Measurements from ENCODE around the gene TAP1. TPM values are rescaled to one million over a fixed set of nuclear protein-coding genes. Genes with fewer than 3 reads are reported as not detected.

TAP1 gene
- total RNA-seq, 4 donors from 2014 or later: 25.6 to 136 (median 107) TPM

DNA sequence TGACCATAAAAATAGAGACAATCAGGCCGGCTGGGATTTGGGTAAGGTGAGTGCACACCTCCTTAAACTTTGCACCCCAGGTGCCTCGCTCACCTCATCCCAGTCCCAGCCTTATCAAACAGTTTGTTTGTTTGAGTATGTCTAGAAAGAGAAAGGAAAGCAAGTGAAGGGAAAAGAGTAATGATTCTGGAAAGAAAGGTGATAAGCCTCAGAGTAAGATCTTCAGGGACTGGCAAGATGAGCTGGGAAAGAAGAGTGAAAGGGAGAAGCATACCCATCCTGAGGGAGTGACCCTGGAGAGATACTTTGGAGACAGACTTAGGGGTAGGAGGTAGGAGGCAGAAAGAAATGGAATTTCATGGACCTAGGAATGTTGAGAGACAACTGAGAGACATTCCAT, 16.6 kb downstream of the TAP1 start:
- Histone ChIP-seq H3K36me3 (peaks cover 0 to 53% (median 0%) of the 10 kb centered on the region in 3 donors), H3K9me3 (no peaks in the 10 kb centered on the region), H3K4me1 (peaks cover 4 to 19% (median 17%) of the 10 kb centered on the region in 4 donors), H3K4me3 (no peak overlapping the region), H3K27me3 (no peaks in the 10 kb centered on the region), H3K27ac (no peak overlapping the region)
- DNase-seq: no peak
- TF ChIP-seq, protein P1, sequence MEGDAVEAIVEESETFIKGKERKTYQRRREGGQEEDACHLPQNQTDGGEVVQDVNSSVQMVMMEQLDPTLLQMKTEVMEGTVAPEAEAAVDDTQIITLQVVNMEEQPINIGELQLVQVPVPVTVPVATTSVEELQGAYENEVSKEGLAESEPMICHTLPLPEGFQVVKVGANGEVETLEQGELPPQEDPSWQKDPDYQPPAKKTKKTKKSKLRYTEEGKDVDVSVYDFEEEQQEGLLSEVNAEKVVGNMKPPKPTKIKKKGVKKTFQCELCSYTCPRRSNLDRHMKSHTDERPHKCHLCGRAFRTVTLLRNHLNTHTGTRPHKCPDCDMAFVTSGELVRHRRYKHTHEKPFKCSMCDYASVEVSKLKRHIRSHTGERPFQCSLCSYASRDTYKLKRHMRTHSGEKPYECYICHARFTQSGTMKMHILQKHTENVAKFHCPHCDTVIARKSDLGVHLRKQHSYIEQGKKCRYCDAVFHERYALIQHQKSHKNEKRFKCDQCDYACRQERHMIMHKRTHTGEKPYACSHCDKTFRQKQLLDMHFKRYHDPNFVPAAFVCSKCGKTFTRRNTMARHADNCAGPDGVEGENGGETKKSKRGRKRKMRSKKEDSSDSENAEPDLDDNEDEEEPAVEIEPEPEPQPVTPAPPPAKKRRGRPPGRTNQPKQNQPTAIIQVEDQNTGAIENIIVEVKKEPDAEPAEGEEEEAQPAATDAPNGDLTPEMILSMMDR (IDR thresholded peaks at IDR 0.05): no peak
- TF ChIP-seq POLR2A (IDR thresholded peaks at IDR 0.05): no peak

DNA sequence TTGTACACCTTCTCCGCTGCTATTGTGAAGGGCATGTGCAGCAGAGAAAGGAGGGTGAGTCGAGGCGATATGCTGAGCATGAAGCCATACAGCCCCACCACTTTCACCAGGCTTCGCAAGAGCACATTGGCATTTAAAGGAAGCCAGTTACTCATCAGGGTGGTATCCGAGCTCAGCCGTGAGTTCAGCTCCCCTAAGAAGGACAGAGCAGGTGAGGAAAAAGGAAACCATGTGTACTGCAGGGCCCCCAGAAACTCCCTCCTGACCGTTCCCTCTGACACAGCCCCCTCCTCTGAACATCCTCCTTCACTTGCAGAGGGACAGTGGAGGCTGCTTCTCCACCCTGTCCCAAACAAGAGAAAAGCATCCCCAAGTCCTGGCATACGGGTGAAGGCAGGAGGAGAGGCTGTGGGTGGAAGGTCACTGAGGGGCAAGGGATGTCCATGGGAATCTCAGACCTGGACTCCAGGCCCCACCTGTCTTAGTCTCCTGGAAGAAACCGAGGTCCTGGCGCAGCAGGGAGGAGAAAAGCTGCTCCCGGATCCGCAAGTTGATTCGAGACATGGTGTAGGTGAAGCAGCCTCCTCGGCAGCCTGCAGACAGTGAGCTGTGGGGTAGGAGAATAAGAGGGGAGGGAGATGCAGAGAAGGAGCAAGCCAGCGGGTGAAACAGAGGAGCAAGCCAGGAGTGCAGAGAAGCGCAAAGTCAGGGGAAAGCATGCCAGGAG, 18.2 kb downstream of the TAP1 start:
- H3K27me3 ChIP-seq: no peaks in the 10 kb centered on the region
- H3K9me3 ChIP-seq: no peaks in the 10 kb centered on the region
- H3K4me3 ChIP-seq: no peak overlapping the region
- H3K36me3 ChIP-seq: peaks cover 0 to 49% (median 0%) of the 10 kb centered on the region in 3 donors
- DNase-seq: no peak
- TF ChIP-seq, protein P1 (IDR thresholded peaks at IDR 0.05): no peak
- TF ChIP-seq POLR2A (IDR thresholded peaks at IDR 0.05): no peak
- no peak overlapping the region for H3K27ac ChIP-seq
- peaks cover 4 to 14% (median 12%) of the 10 kb centered on the region in 4 donors for H3K4me1 ChIP-seq

DNA sequence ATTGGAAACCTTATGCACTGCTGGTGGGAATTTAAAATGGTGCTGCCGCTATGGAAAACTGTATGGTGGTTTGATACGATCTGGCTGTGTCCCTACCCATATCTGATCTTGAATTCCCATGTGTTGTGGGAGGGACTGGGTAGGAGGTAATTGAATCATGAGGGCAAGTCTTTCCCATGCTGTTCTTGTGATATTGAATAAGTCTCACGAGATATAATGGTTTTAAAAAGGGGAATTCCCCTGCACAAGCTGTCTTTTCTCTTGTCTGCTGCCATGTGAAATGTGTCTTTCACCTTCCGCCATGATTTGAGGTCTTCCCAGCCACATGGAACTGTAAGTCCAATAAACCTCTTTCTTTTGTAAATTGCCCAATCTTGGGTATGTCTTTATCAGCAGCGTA, 19.8 kb downstream of the TAP1 start:
- no peak for DNase-seq
- H3K9me3 ChIP-seq: no peaks in the 10 kb centered on the region
- peaks cover 0 to 61% (median 0%) of the 10 kb centered on the region in 3 donors for H3K36me3 ChIP-seq
- no peak overlapping the region for H3K27ac ChIP-seq
- no peak overlapping the region for H3K4me3 ChIP-seq
- no peaks in the 10 kb centered on the region for H3K27me3 ChIP-seq
- peaks cover 4 to 14% (median 10%) of the 10 kb centered on the region in 4 donors for H3K4me1 ChIP-seq
- TF ChIP-seq, protein P1 (IDR thresholded peaks at IDR 0.05): no peak
- TF ChIP-seq POLR2A (IDR thresholded peaks at IDR 0.05): no peak

DNA sequence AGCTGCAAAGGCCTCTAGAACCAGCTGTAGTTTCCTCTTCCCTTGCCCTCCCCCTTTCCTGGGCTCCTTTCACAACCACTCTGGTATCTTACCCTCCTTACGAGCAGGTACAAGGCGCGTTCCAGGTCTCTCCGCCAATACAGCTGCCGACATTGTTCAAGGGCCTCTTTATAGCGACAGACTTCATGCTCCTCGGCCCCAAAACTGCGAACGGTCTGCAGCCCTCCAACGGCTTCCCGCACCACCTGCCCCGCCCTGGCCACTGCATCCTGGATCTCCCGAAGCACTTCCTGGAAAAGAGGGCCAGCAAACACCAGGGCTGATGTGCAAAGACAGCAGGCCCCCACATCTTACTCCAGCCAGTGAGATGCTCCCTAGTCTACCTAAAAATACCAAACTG, 21.0 kb downstream of the TAP1 start:
- Histone ChIP-seq H3K27me3 (no peaks in the 10 kb centered on the region), H3K36me3 (peaks cover 0 to 71% (median 0%) of the 10 kb centered on the region in 3 donors), H3K4me3 (no peak overlapping the region), H3K4me1 (peaks cover under 1 to 10% (median 7%) of the 10 kb centered on the region in 4 donors), H3K27ac (no peak overlapping the region), H3K9me3 (no peaks in the 10 kb centered on the region)
- TF ChIP-seq, protein P1 (IDR thresholded peaks at IDR 0.05): no peak
- TF ChIP-seq POLR2A (IDR thresholded peaks at IDR 0.05): no peak
- no peak for DNase-seq

DNA sequence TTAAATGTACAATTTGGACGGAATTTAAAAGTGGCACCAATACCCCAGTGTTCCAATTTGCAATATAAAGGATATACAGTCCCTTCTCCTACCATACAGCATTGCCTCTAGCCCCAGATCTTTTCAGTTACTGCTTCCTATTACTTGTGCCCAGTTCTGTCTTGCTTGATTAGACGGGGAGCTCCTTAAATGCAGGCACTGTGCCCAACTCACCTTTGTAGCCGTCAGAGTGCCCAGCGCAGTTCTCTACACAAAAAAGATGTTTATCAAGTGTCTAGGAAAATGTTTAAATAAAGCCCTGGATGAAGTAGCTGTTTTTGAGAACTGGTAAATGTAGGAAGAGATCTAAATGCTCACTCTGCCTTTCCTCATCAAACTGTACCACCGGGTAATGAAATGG, 22.6 kb downstream of the TAP1 start:
- H3K4me1 ChIP-seq: no peaks in the 10 kb centered on the region
- no peak overlapping the region for H3K27ac ChIP-seq
- H3K4me3 ChIP-seq: no peak overlapping the region
- peaks cover 0 to 68% (median 0%) of the 10 kb centered on the region in 3 donors for H3K36me3 ChIP-seq
- H3K9me3 ChIP-seq: no peaks in the 10 kb centered on the region
- no peaks in the 10 kb centered on the region for H3K27me3 ChIP-seq
- no peak for TF ChIP-seq POLR2A (IDR thresholded peaks at IDR 0.05)
- TF ChIP-seq, protein P1 (IDR thresholded peaks at IDR 0.05): no peak
- DNase-seq: no peak
